ENCODE data around the gene RHNO1. TPM values are rescaled to one million over a fixed set of nuclear protein-coding genes. Genes with fewer than 3 reads are reported as not detected.

The RHNO1 gene
- total RNA-seq, result 10 to 100 TPM in 2 of 5 donors, 1 to 10 TPM in 2, not detected in 1; 7.0 to 92.0 (median 14.1) TPM
- polyA plus RNA-seq, result 10 to 100 TPM; 12.7 to 18.4 (median 14.7) TPM
- long read RNA-seq, donor 1, partial matches to known transcripts, result 0 of 8 reads
- long read RNA-seq, donor 1, other reads (novel, unspliced or antisense), result 0 of 8 reads
- long read RNA-seq, donor 2, partial matches to known transcripts, result 0 of 3 reads
- long read RNA-seq, donor 2, other reads (novel, unspliced or antisense), result 0 of 3 reads
- long read RNA-seq, donor 3, partial matches to known transcripts, result 0 of 6 reads
- long read RNA-seq, donor 3, other reads (novel, unspliced or antisense), result 0 of 6 reads
- long read RNA-seq, donor 4, partial matches to known transcripts, result 0 of 1 reads
- long read RNA-seq, donor 4, other reads (novel, unspliced or antisense), result 0 of 1 reads
- long read RNA-seq, donor 5, transcript RHNO1-210 (1 exons, 1,008 nt), result major isoform, 7 of 15 reads
- long read RNA-seq, donor 5, transcript RHNO1-204 (3 exons, 1,870 nt), result minor isoform, 6 of 15 reads
- long read RNA-seq, donor 5, partial matches to known transcripts, result 0 of 15 reads
- long read RNA-seq, donor 5, other reads (novel, unspliced or antisense), result 0 of 15 reads
- long read RNA-seq, donor 6, transcript RHNO1-204 (3 exons, 1,870 nt), result minor isoform, 9 of 22 reads
- long read RNA-seq, donor 6, transcript RHNO1-210 (1 exons, 1,008 nt), result major isoform, 11 of 22 reads
- long read RNA-seq, donor 6, partial matches to known transcripts, result 0 of 22 reads
- long read RNA-seq, donor 6, other reads (novel, unspliced or antisense), result 0 of 22 reads
- long read RNA-seq, donor 7, partial matches to known transcripts, result 0 of 9 reads
- long read RNA-seq, donor 7, other reads (novel, unspliced or antisense), result 0 of 9 reads
- long read RNA-seq, donor 8, transcript RHNO1-210 (1 exons, 1,008 nt), result minor isoform, 5 of 13 reads
- long read RNA-seq, donor 8, transcript RHNO1-204 (3 exons, 1,870 nt), result major isoform, 6 of 13 reads
- long read RNA-seq, donor 8, partial matches to known transcripts, result 0 of 13 reads
- long read RNA-seq, donor 8, other reads (novel, unspliced or antisense), result 0 of 13 reads
- long read RNA-seq, donor 9, transcript RHNO1-204 (3 exons, 1,870 nt), result minor isoform, 10 of 32 reads
- long read RNA-seq, donor 9, transcript RHNO1-210 (1 exons, 1,008 nt), result major isoform, 14 of 32 reads
- long read RNA-seq, donor 9, partial matches to known transcripts, result 6 of 32 reads
- long read RNA-seq, donor 9, other reads (novel, unspliced or antisense), result 0 of 32 reads
- long read RNA-seq, donor 10, partial matches to known transcripts, result 0 of 7 reads
- long read RNA-seq, donor 10, other reads (novel, unspliced or antisense), result 0 of 7 reads

DNA sequence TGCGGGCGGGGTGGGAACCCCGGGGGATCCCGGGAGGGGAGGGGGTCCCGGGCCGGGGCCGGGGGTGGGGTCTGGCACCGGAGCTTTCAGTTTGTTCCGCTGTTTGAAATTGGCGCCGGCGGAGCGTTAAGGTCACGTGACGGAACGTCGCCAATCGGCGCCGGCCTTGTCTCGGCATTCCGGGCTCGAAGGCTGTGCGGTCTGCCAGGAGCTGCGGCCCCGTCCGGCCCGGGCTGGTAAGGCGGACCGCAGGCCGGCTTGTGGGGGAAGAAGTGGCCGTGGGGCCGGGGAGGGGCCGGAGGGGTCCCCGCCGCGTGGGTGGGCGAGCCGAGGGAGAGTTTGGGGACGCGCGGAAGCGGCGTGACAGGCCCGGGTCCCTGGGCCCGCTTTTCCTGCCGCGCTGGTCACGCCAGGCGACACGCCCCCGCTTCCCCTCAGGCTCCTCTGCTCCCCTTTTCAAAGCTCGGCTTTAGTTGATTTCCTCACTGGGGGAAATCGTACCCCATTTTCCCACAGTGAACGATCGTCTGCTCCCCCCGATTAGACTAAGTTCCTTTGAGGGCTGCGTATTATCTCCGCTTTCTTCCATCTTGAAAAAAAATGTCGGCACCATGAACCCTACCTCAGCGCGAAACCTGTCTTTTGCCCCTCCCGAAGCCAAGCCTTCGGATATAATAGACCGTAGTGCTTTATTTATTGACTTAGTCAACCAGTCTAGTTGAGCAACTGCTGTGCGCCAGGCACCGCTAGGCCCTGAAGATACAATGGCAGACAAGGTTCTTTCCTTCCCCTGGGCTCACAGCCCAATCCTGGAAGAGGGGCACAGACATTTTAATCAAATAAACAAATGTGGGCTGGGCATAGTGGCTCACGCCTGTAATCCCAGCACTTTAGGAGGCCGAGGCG is at the start of gene RHNO1, which contains the start of gene FOXM1:
Gene RHNO1, plus strand, starts transcription at position 177 of the 906 bp plus-strand sequence. CDS start 8,144 bp downstream, outside the sequence.
Gene FOXM1, minus strand, starts transcription at position 128 of the 906 bp plus-strand sequence. CDS start 2,696 bp downstream, outside the sequence.
- H3K36me3 ChIP-seq, result peaks cover 0 to 5% (median 0%) of the 10 kb centered on the region in 4 donors
- TF ChIP-seq POLR2AphosphoS5 (IDR thresholded peaks at IDR 0.05), result peak; percentile 54 to 85 (median 82)
- TF ChIP-seq POLR2A (IDR thresholded peaks at IDR 0.05), result no peak
- TF ChIP-seq, protein P1, sequence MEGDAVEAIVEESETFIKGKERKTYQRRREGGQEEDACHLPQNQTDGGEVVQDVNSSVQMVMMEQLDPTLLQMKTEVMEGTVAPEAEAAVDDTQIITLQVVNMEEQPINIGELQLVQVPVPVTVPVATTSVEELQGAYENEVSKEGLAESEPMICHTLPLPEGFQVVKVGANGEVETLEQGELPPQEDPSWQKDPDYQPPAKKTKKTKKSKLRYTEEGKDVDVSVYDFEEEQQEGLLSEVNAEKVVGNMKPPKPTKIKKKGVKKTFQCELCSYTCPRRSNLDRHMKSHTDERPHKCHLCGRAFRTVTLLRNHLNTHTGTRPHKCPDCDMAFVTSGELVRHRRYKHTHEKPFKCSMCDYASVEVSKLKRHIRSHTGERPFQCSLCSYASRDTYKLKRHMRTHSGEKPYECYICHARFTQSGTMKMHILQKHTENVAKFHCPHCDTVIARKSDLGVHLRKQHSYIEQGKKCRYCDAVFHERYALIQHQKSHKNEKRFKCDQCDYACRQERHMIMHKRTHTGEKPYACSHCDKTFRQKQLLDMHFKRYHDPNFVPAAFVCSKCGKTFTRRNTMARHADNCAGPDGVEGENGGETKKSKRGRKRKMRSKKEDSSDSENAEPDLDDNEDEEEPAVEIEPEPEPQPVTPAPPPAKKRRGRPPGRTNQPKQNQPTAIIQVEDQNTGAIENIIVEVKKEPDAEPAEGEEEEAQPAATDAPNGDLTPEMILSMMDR (IDR thresholded peaks at IDR 0.05), result peak in 1 of 7 experiments; percentile 26
- peaks cover 16 to 35% (median 26%) of the 10 kb centered on the region in 4 donors for H3K4me1 ChIP-seq
- peak; percentile 93 to 97 for DNase-seq
- H3K9me3 ChIP-seq, result no peaks in the 10 kb centered on the region
- 0 to 1% (median 0%) methylated on average over 25 to 70 of the region's 70 CpGs for WGBS, 5 donors
- peak within 1 kb of the TSS; percentile 83 to 99 (median 95) for H3K4me3 ChIP-seq
- no peaks in the 10 kb centered on the region for H3K27me3 ChIP-seq
- intact Hi-C loops (cut with DNase I; ENCODE audit: low total_unique reads), result no loop called here
- H3K27ac ChIP-seq, result peak within 1 kb of the TSS; percentile 94 to 98 (median 97)

GRCh38 chr12:2829275-2829674 is 47.7 kb upstream of the RHNO1 start:
- Histone ChIP-seq H3K9me3 (no peaks in the 10 kb centered on the region), H3K27ac (no peak overlapping the region), H3K27me3 (no peaks in the 10 kb centered on the region), H3K36me3 (peaks cover 29 to 80% (median 80%) of the 10 kb centered on the region in 4 donors), H3K4me1 (peaks cover 0 to 8% (median 2%) of the 10 kb centered on the region in 4 donors), H3K4me3 (no peak overlapping the region)
- 90 to 97% (median 92%) methylated on average over 6 of the region's 6 CpGs for WGBS, 5 donors
- TF ChIP-seq EP300 (IDR thresholded peaks at IDR 0.05), result no peak
- TF ChIP-seq, protein P1 (IDR thresholded peaks at IDR 0.05), result no peak
- no peak for TF ChIP-seq POLR2AphosphoS5 (IDR thresholded peaks at IDR 0.05)
- no peak for TF ChIP-seq POLR2A (IDR thresholded peaks at IDR 0.05)
- intact Hi-C loops (cut with DNase I; ENCODE audit: low total_unique reads), result no loop called here
- no peak for DNase-seq

DNA sequence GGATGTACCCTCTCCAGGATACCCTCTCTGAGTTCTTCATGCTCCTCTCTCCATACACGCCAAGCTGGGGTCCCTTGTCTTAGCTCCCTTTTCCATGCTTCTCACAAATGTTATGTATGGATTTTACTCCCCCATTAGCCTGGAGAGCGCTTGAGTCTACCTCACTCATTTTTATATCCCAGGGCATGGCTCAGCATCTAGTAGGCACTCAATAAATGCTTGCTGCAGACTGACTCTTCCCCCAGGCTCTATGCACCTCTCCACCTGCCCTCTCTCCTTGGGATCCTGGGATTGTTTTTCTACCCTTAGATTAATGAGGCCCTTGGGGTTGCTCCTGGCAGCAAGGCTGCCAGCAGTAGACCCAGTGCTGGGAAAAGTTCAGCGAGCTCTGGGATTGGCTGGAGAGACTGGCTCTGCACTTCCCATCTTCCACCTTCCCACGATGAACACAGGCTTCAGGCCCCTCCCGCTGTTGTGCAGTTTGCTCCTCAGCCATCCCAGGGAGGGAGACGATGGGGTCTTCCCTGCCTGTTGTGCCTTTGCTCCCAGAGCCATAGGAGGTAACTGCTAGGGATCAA is 44.4 kb upstream of the RHNO1 start:
- intact Hi-C loops (cut with DNase I; ENCODE audit: low total_unique reads), result no loop called here
- no peak for DNase-seq
- Histone ChIP-seq H3K4me1 (peaks cover 9 to 19% (median 12%) of the 10 kb centered on the region in 4 donors), H3K36me3 (peaks cover 0 to 47% (median 46%) of the 10 kb centered on the region in 4 donors), H3K27ac (no peak overlapping the region), H3K27me3 (peaks cover 0 to 6% (median 0%) of the 10 kb centered on the region in 3 donors), H3K9me3 (no peaks in the 10 kb centered on the region), H3K4me3 (no peak overlapping the region)
- no peak for TF ChIP-seq POLR2A (IDR thresholded peaks at IDR 0.05)
- TF ChIP-seq EP300 (IDR thresholded peaks at IDR 0.05), result no peak
- TF ChIP-seq, protein P1 (IDR thresholded peaks at IDR 0.05), result no peak
- no peak for TF ChIP-seq POLR2AphosphoS5 (IDR thresholded peaks at IDR 0.05)
- 70 to 82% (median 78%) methylated on average over 6 of the region's 6 CpGs for WGBS, 5 donors
